HG03520 (cell line): ENCODE data around the gene UBXN1.

Experiments used
- ATAC-seq: cut with Tn5 transposase; IDR thresholded peaks from one replicate; pipeline ENCODE4 v1.9.1; 2021; ENCODE audit warnings: mild to moderate bottlenecking, moderate library complexity; ENCODE audit not compliant: unreplicated experiment

Gene UBXN1

GRCh38 chr11:62646825-62647608, 31.9 kb downstream of the UBXN1 start:
- ATAC-seq = no peak

- ATAC-seq = peak; percentile 89
Observed at GRCh38 chr11:62645946-62646824, 32.7 kb downstream of the UBXN1 start, which contains the start of gene GANAB. Gene GANAB, minus strand, starts transcription at chr11:62646613. Its CDS starts 14 bp downstream, at chr11:62646599.

GRCh38 chr11:62645671-62645945, 33.3 kb downstream of the UBXN1 start:
- ATAC-seq = no peak

- ATAC-seq = no peak
Observed at GRCh38 chr11:62644220-62644619, 34.7 kb downstream of the UBXN1 start.

GRCh38 chr11:62632492-62632891, 46.4 kb downstream of the UBXN1 start:
- ATAC-seq = no peak

- no peak for ATAC-seq
Observed at GRCh38 chr11:62627713-62628112, 51.2 kb downstream of the UBXN1 start.
